Gastrocnemius medialis (tissue), 4 donors: ENCODE measurements around the gene RPEL1.
"Not testable (repeated sequence)": the region's sequence is repeated elsewhere in the genome, so short reads cannot be mapped to it uniquely, and the experiment has no call there.

ENCODE experiments used
- CTCF ChIP-seq, 5 experiments: fragments of 450-650 bp in 3 of 5; fragments of 200-600 bp in 2 of 5; sonication (generic) in 2 of 5; IDR thresholded peaks in 4 of 5; conservative IDR thresholded peaks in 1 of 5; 1 replicate in 4 of 5; 2 replicates in 1 of 5; pipeline ENCODE4 v1.5.1; 2016 to 2019; ENCODE audit warnings: antibody characterized with exemption in 5 of 5, mild to moderate bottlenecking in 3 of 5, moderate library complexity in 3 of 5
- POLR2A ChIP-seq, 2 donors: fragments of 450-650 bp; IDR thresholded peaks; one replicate each; pipeline ENCODE4 v1.6.1; 2017; ENCODE audit warnings: antibody characterized with exemption in 2 of 2, mild to moderate bottlenecking in 2 of 2, moderate library complexity in 2 of 2

- not testable (repeated sequence) for TF ChIP-seq CTCF (IDR thresholded peaks at IDR 0.05 in 4 of 5, conservative IDR thresholded peaks at IDR 0.05 in 1 of 5); POLR2A (IDR thresholded peaks at IDR 0.05)
Measured at GRCh38 chr10:103224721-103225120, 21.0 kb upstream of the RPEL1 start.
